ENCODE measurements around the gene FKBP4. TPM values are rescaled to one million over a fixed set of nuclear protein-coding genes. Genes with fewer than 3 reads are reported as not detected.

FKBP4 gene
- total RNA-seq, 1 donor from 2014 or later, result 57.0 TPM

GRCh38 chr12:2800046-2800570 is 5.3 kb downstream of the FKBP4 start:
- Histone ChIP-seq H3K36me3 (peaks cover 72% of the 10 kb centered on the region), H3K4me1 (peaks cover 73% of the 10 kb centered on the region), H3K9me3 (replicated peaks) (no peaks in the 10 kb centered on the region), H3K27ac (replicated peaks) (no peak overlapping the region), H3K27me3 (ENCODE audit: low read depth) (no peaks in the 10 kb centered on the region), H3K4me3 (no peak overlapping the region)
- DNase-seq, result no peak
- no peak for TF ChIP-seq CTCF (IDR thresholded peaks at IDR 0.05; ENCODE audit: borderline replicate concordance)
- intact Hi-C loops (cut with micrococcal nuclease), result no loop called here

GRCh38 chr12:2801044-2801783 is 6.4 kb downstream of the FKBP4 start:
- peaks cover 76% of the 10 kb centered on the region for H3K4me1 ChIP-seq
- H3K9me3 ChIP-seq (replicated peaks), result no peaks in the 10 kb centered on the region
- H3K4me3 ChIP-seq, result no peak overlapping the region
- no peaks in the 10 kb centered on the region for H3K27me3 ChIP-seq (ENCODE audit: low read depth)
- DNase-seq, result no peak
- no peak for TF ChIP-seq CTCF (IDR thresholded peaks at IDR 0.05; ENCODE audit: borderline replicate concordance)
- H3K27ac ChIP-seq (replicated peaks), result peak overlapping the region; percentile 26
- intact Hi-C loops (cut with micrococcal nuclease), result no loop called here
- H3K36me3 ChIP-seq, result peaks cover 80% of the 10 kb centered on the region

- Histone ChIP-seq H3K4me1 (peaks cover 55% of the 10 kb centered on the region), H3K27ac (replicated peaks) (peak overlapping the region; percentile 69), H3K9me3 (replicated peaks) (no peaks in the 10 kb centered on the region), H3K4me3 (no peak overlapping the region), H3K27me3 (ENCODE audit: low read depth) (no peaks in the 10 kb centered on the region), H3K36me3 (peaks cover 69% of the 10 kb centered on the region)
- intact Hi-C loops (cut with micrococcal nuclease), result no loop called here
- TF ChIP-seq CTCF (IDR thresholded peaks at IDR 0.05; ENCODE audit: borderline replicate concordance), result no peak
- DNase-seq, result no peak
Observed at GRCh38 chr12:2803635-2804392, 9.0 kb downstream of the FKBP4 start.

GRCh38 chr12:2804393-2805142 is 9.8 kb downstream of the FKBP4 start:
- intact Hi-C loops (cut with micrococcal nuclease), result no loop called here
- DNase-seq, result peak; percentile 76
- Histone ChIP-seq H3K36me3 (peaks cover 61% of the 10 kb centered on the region), H3K27ac (replicated peaks) (peak overlapping the region; percentile 69), H3K4me1 (peaks cover 50% of the 10 kb centered on the region), H3K9me3 (replicated peaks) (no peaks in the 10 kb centered on the region), H3K27me3 (ENCODE audit: low read depth) (no peaks in the 10 kb centered on the region), H3K4me3 (no peak overlapping the region)
- no peak for TF ChIP-seq CTCF (IDR thresholded peaks at IDR 0.05; ENCODE audit: borderline replicate concordance)

GRCh38 chr12:2805143-2805520 is 10.4 kb downstream of the FKBP4 start:
- H3K4me1 ChIP-seq, result peaks cover 44% of the 10 kb centered on the region
- intact Hi-C loops (cut with micrococcal nuclease), result no loop called here
- H3K27ac ChIP-seq (replicated peaks), result peak overlapping the region; percentile 69
- H3K36me3 ChIP-seq, result peaks cover 56% of the 10 kb centered on the region
- no peak for TF ChIP-seq CTCF (IDR thresholded peaks at IDR 0.05; ENCODE audit: borderline replicate concordance)
- no peak overlapping the region for H3K4me3 ChIP-seq
- DNase-seq, result no peak
- H3K9me3 ChIP-seq (replicated peaks), result no peaks in the 10 kb centered on the region
- no peaks in the 10 kb centered on the region for H3K27me3 ChIP-seq (ENCODE audit: low read depth)

Measured in left ventricle myocardium inferior (tissue), 1 donor.